GM21717 (cell line): ENCODE measurements around the gene RARRES1.

Experiments used
- ATAC-seq: cut with Tn5 transposase; IDR thresholded peaks from one replicate; pipeline ENCODE4 v1.9.1; 2021; ENCODE audit warnings: mild to moderate bottlenecking, moderate library complexity; ENCODE audit not compliant: unreplicated experiment

The RARRES1 gene

GRCh38 chr3:158735296-158736033 is 3.2 kb upstream of the RARRES1 start:
- no peak for ATAC-seq

GRCh38 chr3:158733656-158734055 is 1.4 kb upstream of the RARRES1 start:
- no peak for ATAC-seq

GRCh38 chr3:158732856-158733200 is 571 bp upstream of the RARRES1 start:
- no peak for ATAC-seq

DNA sequence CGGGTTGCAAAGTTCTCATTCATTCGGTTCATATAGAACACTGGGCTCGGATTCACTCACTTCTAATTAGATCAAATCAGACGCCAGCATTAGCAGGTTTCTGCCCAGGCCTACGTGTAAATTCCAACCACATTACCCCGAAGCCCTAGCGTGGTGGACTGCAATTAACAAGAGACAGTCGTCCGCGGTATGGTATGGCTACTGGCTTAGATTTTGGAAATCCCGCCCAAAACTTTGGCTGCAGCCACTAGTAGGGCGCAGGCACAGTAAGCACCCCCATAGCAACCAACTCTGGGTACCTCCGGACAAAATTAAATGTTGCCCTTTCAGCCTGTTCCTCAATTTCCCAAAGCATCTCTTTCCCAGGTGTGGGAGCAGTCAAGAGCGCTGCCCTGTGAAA is 771 bp downstream of the RARRES1 start:
- ATAC-seq, result no peak

- ATAC-seq, result no peak
Observed at GRCh38 chr3:158728851-158729250, 3.4 kb downstream of the RARRES1 start.

GRCh38 chr3:158728061-158728377 is 4.2 kb downstream of the RARRES1 start:
- no peak for ATAC-seq

DNA sequence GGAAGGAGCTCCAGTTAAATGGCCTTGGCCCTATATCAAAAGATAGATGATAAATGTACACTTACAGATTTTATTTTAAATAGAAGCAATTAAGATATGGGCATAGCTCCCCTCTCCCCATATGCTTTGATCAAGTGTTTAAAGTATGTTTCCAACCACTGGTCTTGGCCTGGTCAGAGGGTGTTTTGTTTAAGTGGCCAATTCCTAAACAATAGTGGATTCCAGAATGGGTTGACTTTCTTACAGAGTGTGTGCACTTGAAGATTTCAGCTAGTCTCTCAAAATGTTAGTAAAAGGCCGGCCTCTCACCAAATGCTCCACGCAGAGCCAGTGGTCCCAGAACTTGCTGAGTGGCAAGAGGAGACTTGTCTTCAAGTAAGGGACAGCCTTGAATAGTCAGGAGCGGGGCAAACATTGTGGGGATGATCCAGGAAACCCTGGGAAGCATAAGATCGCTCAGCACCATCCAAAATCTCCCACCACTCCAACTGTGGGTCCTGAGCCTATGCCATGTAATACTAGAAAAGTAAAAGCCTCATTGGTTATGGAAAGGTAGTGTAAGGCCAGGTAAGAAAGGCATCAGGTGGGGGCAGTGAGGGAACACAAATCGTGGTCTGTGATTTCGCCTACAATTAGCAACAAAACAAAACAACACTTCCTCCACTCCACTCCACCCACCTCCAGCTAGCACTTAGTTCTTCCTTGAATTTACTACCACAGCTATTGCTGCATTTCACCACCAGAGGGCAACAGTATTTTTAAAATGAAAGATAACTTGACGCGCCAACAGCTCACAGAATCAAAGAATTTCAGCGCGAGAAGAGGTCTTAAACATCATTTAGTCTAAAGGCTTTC is 4.8 kb downstream of the RARRES1 start:
- peak; percentile 63 for ATAC-seq

GRCh38 chr3:158725348-158726011 is 6.8 kb downstream of the RARRES1 start:
- ATAC-seq, result no peak

- ATAC-seq, result no peak
Observed at GRCh38 chr3:158723991-158724390, 8.3 kb downstream of the RARRES1 start.

GRCh38 chr3:158722108-158722507 is 10.1 kb downstream of the RARRES1 start:
- ATAC-seq, result no peak

GRCh38 chr3:158718490-158719170 is 13.6 kb downstream of the RARRES1 start:
- no peak for ATAC-seq

DNA sequence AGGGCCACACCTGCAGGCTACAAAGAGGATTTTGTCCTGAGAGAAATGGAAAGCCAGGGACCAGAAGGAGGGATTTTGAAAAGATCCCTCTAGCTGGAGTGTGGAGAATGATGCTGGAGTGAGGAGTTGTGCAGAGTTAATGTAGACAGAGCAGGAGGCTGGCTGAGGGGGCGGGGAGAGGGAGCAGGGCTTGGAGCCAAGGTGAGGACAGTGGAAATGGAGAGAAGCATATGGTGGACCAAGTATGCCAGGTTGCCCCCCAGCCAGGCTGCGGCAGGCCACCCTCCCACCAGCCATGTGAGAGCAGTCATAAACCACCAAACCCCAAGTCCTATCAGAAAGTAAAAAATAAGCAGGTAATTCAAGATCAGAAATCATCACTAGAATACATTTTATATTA is 14.7 kb downstream of the RARRES1 start:
- ATAC-seq, result no peak

- ATAC-seq, result no peak
Observed at GRCh38 chr3:158713094-158713499, 19.2 kb downstream of the RARRES1 start.

GRCh38 chr3:158712443-158712842 is 19.8 kb downstream of the RARRES1 start:
- no peak for ATAC-seq

GRCh38 chr3:158711886-158712285 is 20.4 kb downstream of the RARRES1 start:
- no peak for ATAC-seq

GRCh38 chr3:158710601-158711000 is 21.7 kb downstream of the RARRES1 start:
- no peak for ATAC-seq

GRCh38 chr3:158709666-158710083 is 22.6 kb downstream of the RARRES1 start:
- no peak for ATAC-seq

DNA sequence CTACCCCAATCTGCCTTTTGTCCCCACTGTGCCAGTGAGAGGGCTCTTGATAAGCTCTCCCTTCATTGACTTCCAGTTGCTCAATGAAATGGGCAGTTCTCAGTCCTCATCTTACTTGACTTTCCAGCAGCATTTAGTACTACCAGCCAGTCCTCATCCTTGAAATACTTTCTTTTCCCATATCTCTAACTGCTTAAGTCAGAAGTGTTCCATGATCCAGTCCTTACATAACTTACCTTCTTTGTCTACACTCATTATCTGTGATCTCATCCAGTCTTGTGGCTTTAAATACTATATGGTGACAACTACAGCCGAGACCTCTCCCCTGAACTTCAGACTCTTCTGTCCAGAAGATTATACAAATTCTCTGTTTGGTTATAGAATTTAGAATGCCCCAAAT is 28.7 kb downstream of the RARRES1 start:
- ATAC-seq, result no peak

- ATAC-seq, result no peak
Observed at GRCh38 chr3:158702815-158703481, 29.3 kb downstream of the RARRES1 start.

GRCh38 chr3:158701420-158702065 is 30.7 kb downstream of the RARRES1 start:
- no peak for ATAC-seq
